ENCODE results near the gene UBE2J1.

DNA sequence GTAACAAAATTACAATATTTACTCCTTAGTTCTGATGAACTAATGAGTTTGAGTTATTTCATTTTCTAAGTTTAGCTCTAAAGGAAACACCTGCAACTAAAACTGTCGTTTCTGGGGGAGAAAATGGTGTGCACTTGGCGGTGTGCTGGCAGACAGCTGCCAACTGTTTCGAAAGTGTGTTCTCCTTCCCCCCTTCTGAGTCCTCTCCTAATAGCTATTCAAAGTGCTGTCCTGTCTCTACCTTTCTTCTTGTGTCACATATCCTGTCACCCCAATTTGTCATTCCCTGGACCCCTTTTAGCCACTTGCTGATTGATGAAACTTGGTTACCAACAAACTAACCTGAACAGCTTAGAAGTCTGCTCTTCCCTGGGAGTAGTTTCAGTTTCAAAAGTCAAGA is 4.9 kb upstream of the UBE2J1 start:
- TF ChIP-seq POLR2A (IDR thresholded peaks at IDR 0.05; ENCODE audit: low read length) (no peak), GATA1 (IDR thresholded peaks at IDR 0.05; ENCODE audit: low read depth, low read length) (no peak)
